ENCODE measurements around the gene SSTR3. TPM values are rescaled to one million over a fixed set of nuclear protein-coding genes. Genes with fewer than 3 reads are reported as not detected.

The SSTR3 gene
- total and polyA plus RNA-seq, 2 donors (not counting 1 experiment from before 2014, with no cell fraction given): 0.64 to 0.98 TPM

GRCh38 chr22:37231406-37232139 is 19.3 kb upstream of the SSTR3 start:
- Histone ChIP-seq H3K9ac (ENCODE audit: low read length) (no peak overlapping the region), H2AFZ (ENCODE audit: insufficient read depth, low read depth, low read length, poor library complexity, severe bottlenecking) (no peak overlapping the region), H3K4me3 (ENCODE audit: control extremely low read depth in 1 of 5, extremely low read depth in 1 of 5, insufficient read depth in 1 of 5, low read depth in 2 of 5, low read length in 4 of 5) (no peak overlapping the region), H3K27ac (ENCODE audit: low read length in 2 of 2) (peak overlapping the region; percentile 72 to 91), H3K9me3 (ENCODE audit: control extremely low read depth in 1 of 3, control insufficient read depth in 2 of 3, insufficient read depth in 1 of 3, low read length in 2 of 3) (no peaks in the 10 kb centered on the region), H3K36me3 (replicated peaks in 1 of 2; ENCODE audit: control extremely low read depth in 1 of 2, control insufficient read depth in 1 of 2, extremely low read depth in 1 of 2, insufficient read depth in 2 of 2, low read length in 1 of 2) (peaks cover 2 to 90% of the 10 kb centered on the region in 2 experiments), H3K27me3 (replicated peaks in 1 of 4; ENCODE audit: control extremely low read depth in 1 of 4, control insufficient read depth in 3 of 4, insufficient read depth in 4 of 4, low read length in 3 of 4) (no peaks in the 10 kb centered on the region), H3K4me1 (ENCODE audit: control insufficient read depth in 2 of 2, insufficient read depth in 2 of 2, low read length in 2 of 2) (peaks cover 87 to 96% of the 10 kb centered on the region in 2 donors), H4K20me1 (ENCODE audit: control insufficient read depth, insufficient read depth, low read length, poor library complexity, severe bottlenecking) (peaks cover 42% of the 10 kb centered on the region), H3K4me2 (replicated peaks; ENCODE audit: low read depth, low read length, poor library complexity, severe bottlenecking) (peak overlapping the region; percentile 81), H3K79me2 (ENCODE audit: control insufficient read depth, insufficient read depth, low read length) (peaks cover 81% of the 10 kb centered on the region)
- WGBS (ENCODE audit: insufficient coverage): 65% methylated on average over 16 of the region's 21 CpGs
- ChIA-PET CTCF (interaction anchor here (3.4 to 7.2 kb wide), 4 partner anchors 12 to 32 kb away, joined by 17 to 95 read pairs (median 60); partner anchors contain the start of gene RAC2), POLR2A (interaction anchor here (0.8 to 4.0 kb wide), 6 partner anchors 9 to 78 kb away, joined by 3 to 58 read pairs (median 8); partner anchors contain the start of gene RAC2)
- intact Hi-C loops (cut with micrococcal nuclease): no loop called here
- no peak for ATAC-seq (ENCODE audit: low read depth)
- DNase-seq: no peak
- Mint-ChIP-seq H3K27ac (peak overlapping the region; percentile 100), H3K9me3 (ENCODE audit: insufficient read depth) (no peaks in the 10 kb centered on the region), H3K27me3 (no peaks in the 10 kb centered on the region), H3K4me3 (peak overlapping the region; percentile 86), H3K4me1 (peaks cover 88% of the 10 kb centered on the region)
- TF ChIP-seq EZH2 (IDR thresholded peaks at IDR 0.05; ENCODE audit: borderline replicate concordance, insufficient read depth, low read depth, low read length, poor library complexity, severe bottlenecking) (no peak), CTCF (IDR thresholded peaks at IDR 0.05) (no peak)

Data from B cell (primary cell).